Neuronal stem cell (in vitro differentiated cells): ENCODE data around the gene ZNF169.
"Not testable (repeated sequence)": the region's sequence is repeated elsewhere in the genome, so short reads cannot be mapped to it uniquely, and the experiment has no call there.

ENCODE experiments used
- DNase-seq: peaks from one replicate; pipeline ENCODE4 v3.0.0-alpha.2; 2013; ENCODE audit warnings: low spot score
- H2AFZ ChIP-seq: one replicate; pipeline ENCODE4 v1.6.1; 2013; ENCODE audit warnings: mild to moderate bottlenecking, low read length, inconsistent platforms
- H2AK5ac ChIP-seq: 2 replicates; pipeline ENCODE4 v1.6.1; 2013; ENCODE audit warnings: low read depth, mild to moderate bottlenecking, inconsistent platforms, low read length, moderate library complexity, mixed read lengths
- H2BK120ac ChIP-seq: 2 replicates; pipeline ENCODE4 v1.6.1; 2013; ENCODE audit warnings: low read depth, mild to moderate bottlenecking, inconsistent platforms, low read length, moderate library complexity, mixed read lengths
- H2BK12ac ChIP-seq: one replicate; pipeline ENCODE4 v1.6.1; 2013; ENCODE audit warnings: low read length, inconsistent platforms
- H2BK15ac ChIP-seq: 2 replicates; pipeline ENCODE4 v1.6.1; 2013; ENCODE audit warnings: mild to moderate bottlenecking, low read length, inconsistent platforms, mixed read lengths
- H2BK5ac ChIP-seq: one replicate; pipeline ENCODE4 v1.6.1; 2013; ENCODE audit warnings: inconsistent platforms, mild to moderate bottlenecking, low read length, moderate library complexity
- H3K14ac ChIP-seq: one replicate; pipeline ENCODE4 v1.6.1; 2013; ENCODE audit warnings: low read length, inconsistent platforms
- H3K18ac ChIP-seq: 2 replicates; pipeline ENCODE4 v1.6.1; 2013; ENCODE audit warnings: low read length, inconsistent platforms
- H3K23ac ChIP-seq: 2 replicates; pipeline ENCODE4 v1.6.1; 2013; ENCODE audit warnings: low read depth, mild to moderate bottlenecking, mixed read lengths, low read length, inconsistent platforms; ENCODE audit not compliant: poor library complexity
- H3K27ac ChIP-seq: replicated peaks from 3 replicates; pipeline ENCODE4 v1.5.1; 2013; ENCODE audit warnings: low read length, inconsistent platforms
- H3K27me3 ChIP-seq, 3 experiments: 2 replicates each; pipeline ENCODE4 v1.6.1; 2013; ENCODE audit warnings: low read length in 3 of 3, mild to moderate bottlenecking in 2 of 3, inconsistent platforms in 1 of 3, low read depth in 1 of 3, mixed read lengths in 1 of 3, moderate library complexity in 1 of 3; ENCODE audit not compliant: control insufficient read depth in 3 of 3, insufficient read depth in 3 of 3
- H3K36me3 ChIP-seq, 2 donors: replicated peaks in 1 of 2; 2 replicates each; pipeline ENCODE4 v1.6.1; 2013; ENCODE audit warnings: low read length in 2 of 2; ENCODE audit not compliant: control insufficient read depth in 2 of 2, insufficient read depth in 2 of 2
- H3K4ac ChIP-seq: 2 replicates; pipeline ENCODE4 v1.6.1; 2013; ENCODE audit warnings: inconsistent platforms, mild to moderate bottlenecking, low read length, moderate library complexity
- H3K4me1 ChIP-seq, 2 donors: 1 replicate in 1 of 2; 2 replicates in 1 of 2; pipeline ENCODE4 v1.6.1; 2013; ENCODE audit warnings: low read length in 2 of 2, low read depth in 1 of 2; ENCODE audit not compliant: control insufficient read depth in 2 of 2, insufficient read depth in 1 of 2
- H3K4me2 ChIP-seq: one replicate; pipeline ENCODE4 v1.6.1; 2013; ENCODE audit warnings: mild to moderate bottlenecking, low read length, inconsistent platforms; ENCODE audit not compliant: insufficient read depth, poor library complexity, severe bottlenecking
- H3K4me3 ChIP-seq, 2 donors: 2 replicates each; pipeline ENCODE4 v1.5.1; 2013; ENCODE audit warnings: low read length in 2 of 2, mild to moderate bottlenecking in 2 of 2, inconsistent platforms in 1 of 2, moderate library complexity in 1 of 2
- H3K79me1 ChIP-seq: one replicate; pipeline ENCODE4 v1.6.1; 2013; ENCODE audit warnings: low read depth, mild to moderate bottlenecking, inconsistent platforms, low read length, moderate library complexity
- H3K9ac ChIP-seq: one replicate; pipeline ENCODE4 v1.6.1; 2013; ENCODE audit warnings: mild to moderate bottlenecking, low read depth, low read length, inconsistent platforms; ENCODE audit not compliant: poor library complexity
- H3K9me3 ChIP-seq, 2 donors: replicated peaks in 1 of 2; 2 replicates each; pipeline versions ENCODE3 to v1.6.1; 2013; ENCODE audit warnings: low read length in 2 of 2, mild to moderate bottlenecking in 2 of 2, inconsistent platforms in 1 of 2, low read depth in 1 of 2, mixed read lengths in 1 of 2, moderate library complexity in 1 of 2; ENCODE audit not compliant: control insufficient read depth in 2 of 2, insufficient read depth in 1 of 2
- H4K8ac ChIP-seq: one replicate; pipeline ENCODE4 v1.6.1; 2013; ENCODE audit warnings: low read depth, mild to moderate bottlenecking, inconsistent platforms, low read length, moderate library complexity
- H4K91ac ChIP-seq: one replicate; pipeline ENCODE4 v1.6.1; 2013; ENCODE audit warnings: low read length, low read depth, mild to moderate bottlenecking, inconsistent platforms; ENCODE audit not compliant: poor library complexity
- WGBS, 2 donors: extraction: QIAGEN DNeasy Blood & Tissue Kit; methylation state at CpG; one replicate each; pipeline ENCODE4 v1.1.7; 2013; ENCODE audit warnings: missing lambda C conversion rate in 2 of 2, mixed read lengths in 1 of 2; ENCODE audit not compliant: insufficient read length in 2 of 2, insufficient replicate concordance in 1 of 2; ENCODE audit errors: extremely low coverage in 2 of 2; 5-methylcytosine and 5-hydroxymethylcytosine counted together

ZNF169 gene

DNA sequence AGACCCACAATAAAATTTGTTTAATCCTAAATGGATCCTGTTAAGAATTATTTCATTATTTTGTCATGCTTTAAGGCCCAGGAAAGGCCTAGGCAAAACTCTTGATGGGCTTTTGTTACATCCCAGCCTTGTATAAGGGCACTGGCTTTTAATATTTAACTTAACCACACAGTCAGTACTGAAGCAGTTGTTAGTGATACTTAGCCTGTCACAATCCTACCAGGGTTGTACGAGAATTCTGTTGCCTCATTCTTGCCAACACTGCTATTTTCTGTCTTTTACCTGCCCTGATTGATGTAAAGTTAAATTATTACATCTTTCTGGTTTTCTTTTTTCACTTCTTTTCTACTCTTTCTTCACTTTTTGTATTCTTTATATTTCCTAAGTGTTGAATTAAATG is 10.9 kb downstream of the ZNF169 start:
- Histone ChIP-seq H2BK15ac (no peak overlapping the region), H3K27me3 (no peaks in the 10 kb centered on the region), H2BK5ac (no peak overlapping the region), H2AFZ (no peak overlapping the region), H2AK5ac (no peak overlapping the region), H4K8ac (no peak overlapping the region), H3K79me1 (no peaks in the 10 kb centered on the region), H3K23ac (no peak overlapping the region), H3K36me3 (no peaks in the 10 kb centered on the region), H2BK120ac (no peak overlapping the region), H3K4me2 (no peak overlapping the region), H3K4me1 (no peaks in the 10 kb centered on the region), H3K9ac (no peak overlapping the region), H3K18ac (no peak overlapping the region), H3K14ac (no peak overlapping the region), H4K91ac (no peak overlapping the region), H3K4me3 (no peak overlapping the region), H2BK12ac (no peak overlapping the region), H3K27ac (no peak overlapping the region), H3K9me3 (peaks cover 5 to 13% of the 10 kb centered on the region in 2 donors), H3K4ac (no peak overlapping the region)
- DNase-seq: no peak
- no CpG with 5 or more reads among the region's 1 CpG for WGBS, 2 donors

DNA sequence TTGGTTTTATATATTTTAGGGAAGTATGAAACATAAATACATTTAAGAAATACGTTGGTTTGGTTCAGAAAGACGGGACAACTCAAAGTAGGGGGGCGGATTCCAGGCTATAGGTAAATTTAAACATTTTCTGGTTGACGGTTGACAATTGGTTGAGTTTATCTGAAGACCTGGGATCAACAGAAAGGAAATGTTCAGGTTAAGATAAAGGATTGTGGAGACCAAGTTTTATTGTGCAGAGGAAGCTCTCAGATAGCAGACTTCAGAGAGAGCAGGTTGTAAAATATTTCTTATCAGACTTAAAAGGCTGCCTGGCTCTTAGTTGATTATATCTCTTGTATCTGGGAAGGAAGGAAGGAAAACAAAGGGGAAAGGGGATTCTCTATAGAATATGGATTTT is 17.9 kb downstream of the ZNF169 start:
- H3K9ac ChIP-seq: not testable (repeated sequence)

DNA sequence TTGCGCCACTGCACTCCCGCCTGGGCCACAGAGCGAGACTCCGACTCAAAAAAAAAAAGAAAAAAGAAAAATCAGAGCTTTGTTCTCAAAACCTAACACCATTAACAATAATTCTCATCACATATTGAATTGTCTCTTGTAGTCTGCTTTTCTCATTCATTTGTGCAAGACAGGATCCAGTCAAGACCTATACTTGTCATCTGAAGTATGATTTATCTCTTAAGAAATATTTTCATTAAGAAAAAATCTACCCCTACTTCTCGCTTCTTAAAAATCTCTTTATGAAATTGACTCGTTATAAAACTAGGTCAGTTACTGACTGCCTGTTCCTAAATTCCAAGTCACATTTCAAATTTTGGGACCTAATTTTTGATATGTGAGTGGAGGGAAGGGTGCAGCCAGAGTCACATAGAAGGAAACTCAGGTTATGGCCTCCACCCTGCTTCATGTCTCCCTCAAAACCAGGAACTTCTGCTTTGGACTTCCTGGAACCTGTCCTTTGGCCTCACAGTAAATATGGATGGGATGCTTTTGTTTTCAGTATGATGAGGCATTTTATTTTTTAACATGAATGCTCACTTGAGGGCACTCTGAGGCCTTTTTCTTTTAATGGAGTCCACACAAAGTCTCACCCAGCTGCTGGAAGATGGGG is 18.9 kb downstream of the ZNF169 start:
- 100% methylated on average over 1 of the region's 6 CpGs; no CpG with 5 or more reads in 1 of the 2 donors for WGBS, 2 donors
- no peak overlapping the region for H2BK5ac ChIP-seq
- H2BK15ac ChIP-seq: no peak overlapping the region
- no peak overlapping the region for H3K14ac ChIP-seq
- peaks cover 3 to 12% of the 10 kb centered on the region in 2 donors for H3K9me3 ChIP-seq
- H2AK5ac ChIP-seq: no peak overlapping the region
- H3K79me1 ChIP-seq: no peaks in the 10 kb centered on the region
- H3K18ac ChIP-seq: no peak overlapping the region
- H2BK12ac ChIP-seq: no peak overlapping the region
- H3K4ac ChIP-seq: no peak overlapping the region
- H2BK120ac ChIP-seq: no peak overlapping the region
- no peak overlapping the region for H2AFZ ChIP-seq
- H3K27me3 ChIP-seq: no peaks in the 10 kb centered on the region
- no peak overlapping the region for H4K8ac ChIP-seq
- H3K36me3 ChIP-seq: peaks cover 3 to 21% of the 10 kb centered on the region in 2 donors
- H3K27ac ChIP-seq: no peak overlapping the region
- no peak overlapping the region for H3K4me2 ChIP-seq
- DNase-seq: no peak
- no peak overlapping the region for H3K9ac ChIP-seq
- H4K91ac ChIP-seq: no peak overlapping the region
- H3K4me3 ChIP-seq: no peak overlapping the region
- H3K4me1 ChIP-seq: no peaks in the 10 kb centered on the region
- H3K23ac ChIP-seq: no peak overlapping the region

More for the DNA sequence above, 17.9 kb downstream of the ZNF169 start:
- H3K27ac ChIP-seq, H3K4me3 ChIP-seq, H2AK5ac ChIP-seq, H2BK5ac ChIP-seq, H3K23ac ChIP-seq, H3K27me3 ChIP-seq, DNase-seq, H3K18ac ChIP-seq, H3K79me1 ChIP-seq, H2BK15ac ChIP-seq, H4K91ac ChIP-seq, H2BK12ac ChIP-seq, H4K8ac ChIP-seq, H3K14ac ChIP-seq, H3K4me1 ChIP-seq, H3K4me2 ChIP-seq, H3K4ac ChIP-seq, H2AFZ ChIP-seq, H2BK120ac ChIP-seq: not testable (repeated sequence)
- WGBS, 2 donors: no CpG with 5 or more reads among the region's 4 CpGs
- peaks cover 3 to 12% of the 10 kb centered on the region in 2 donors for H3K9me3 ChIP-seq
- H3K36me3 ChIP-seq: peaks cover 3 to 18% of the 10 kb centered on the region in 2 donors

DNA sequence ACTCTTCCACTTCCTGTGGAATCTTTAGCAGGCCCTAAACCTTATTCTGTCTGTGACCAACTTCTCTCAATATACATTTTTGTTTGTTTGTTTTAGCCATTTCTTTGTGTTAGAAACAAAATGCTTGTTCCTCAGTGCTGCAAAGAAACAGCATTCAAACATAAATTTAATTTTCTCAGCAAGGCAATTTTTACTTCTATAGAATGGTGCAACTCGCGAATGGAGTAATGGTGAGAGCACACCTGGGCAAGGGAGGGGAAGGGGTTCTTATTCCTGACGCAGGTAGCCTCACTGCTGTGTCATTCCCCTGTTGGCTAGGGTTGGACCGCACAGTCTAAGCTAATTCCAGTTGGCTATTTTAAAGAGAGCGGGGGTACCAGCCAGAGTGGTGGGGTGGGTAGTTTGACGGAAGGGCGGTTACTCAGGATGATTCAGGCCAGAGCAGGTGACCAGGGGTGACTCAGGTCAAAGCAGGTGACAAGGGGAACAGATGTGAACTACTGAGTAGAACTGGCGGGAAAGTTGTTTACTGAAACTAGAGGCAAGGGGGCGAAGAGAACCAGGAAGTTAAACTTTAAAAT is 21.4 kb downstream of the ZNF169 start:
- Histone ChIP-seq H3K4me1 (no peaks in the 10 kb centered on the region), H3K27me3 (no peaks in the 10 kb centered on the region), H3K4me2 (no peak overlapping the region), H2BK15ac (no peak overlapping the region), H3K27ac (no peak overlapping the region), H4K8ac (no peak overlapping the region), H3K36me3 (peaks cover 3 to 21% of the 10 kb centered on the region in 2 donors), H2BK12ac (no peak overlapping the region), H3K79me1 (no peaks in the 10 kb centered on the region), H3K9me3 (peaks cover 3 to 12% of the 10 kb centered on the region in 2 donors), H4K91ac (no peak overlapping the region), H3K18ac (no peak overlapping the region), H2BK5ac (no peak overlapping the region), H3K14ac (no peak overlapping the region), H3K23ac (no peak overlapping the region), H3K9ac (no peak overlapping the region), H3K4ac (no peak overlapping the region), H2BK120ac (no peak overlapping the region), H3K4me3 (no peak overlapping the region), H2AK5ac (no peak overlapping the region), H2AFZ (no peak overlapping the region)
- WGBS, 2 donors: no CpG with 5 or more reads among the region's 9 CpGs
- DNase-seq: no peak
